H1 (cell line): ENCODE data around the gene MCUR1. TPM values are rescaled to one million over a fixed set of nuclear protein-coding genes. Genes with fewer than 3 reads are reported as not detected.

ENCODE experiments used
- CTCF ChIA-PET: fragments of 300-600 bp; sonication (Branson Sonifier 250); formaldehyde crosslinking; loops from one replicate; lab custom pipeline; 2021; ENCODE audit not compliant: partially characterized antibody; lab: Charles Lee
- POLR2A ChIA-PET: fragments of 300-600 bp; sonication (Branson Sonifier 250); formaldehyde crosslinking; loops from one replicate; lab custom pipeline; 2021; ENCODE audit warnings: inconsistent platforms; ENCODE audit not compliant: partially characterized antibody; lab: Charles Lee
- DNase-seq, 2 experiments: peaks; one replicate each; pipeline versions ENCODE4 v3.0.0 to v3.0.0-alpha.2; 2010 to 2022; ENCODE audit warnings: low spot score in 2 of 2, low read depth in 1 of 2, mixed read lengths in 1 of 2
- FAIRE-seq: peaks from 2 replicates; lab custom pipeline; 2011; peaks lifted over from hg19 to GRCh38; lab: Jason Lieb, UNC
- H2AFZ ChIP-seq: 2 replicates; pipeline ENCODE4 v1.8.1; 2012; ENCODE audit warnings: low read length, inconsistent platforms
- H2AK5ac ChIP-seq: 2 replicates; pipeline ENCODE4 v1.6.1; 2013; ENCODE audit warnings: low read depth, low read length
- H2BK120ac ChIP-seq: replicated peaks from 2 replicates; pipeline ENCODE3; 2013; ENCODE audit warnings: low read depth, low read length, inconsistent platforms
- H2BK12ac ChIP-seq: 2 replicates; pipeline ENCODE4 v1.6.1; 2013; ENCODE audit warnings: low read depth, low read length
- H2BK15ac ChIP-seq: 2 replicates; pipeline ENCODE4 v1.6.1; 2013; ENCODE audit warnings: low read length
- H2BK20ac ChIP-seq: 2 replicates; pipeline ENCODE4 v1.6.1; 2013; ENCODE audit warnings: low read length
- H2BK5ac ChIP-seq: 2 replicates; pipeline ENCODE4 v1.6.1; 2013; ENCODE audit warnings: low read depth, low read length
- H3K14ac ChIP-seq: 2 replicates; pipeline ENCODE4 v1.6.1; 2013; ENCODE audit warnings: inconsistent platforms; ENCODE audit not compliant: insufficient read length
- H3K18ac ChIP-seq: 2 replicates; pipeline ENCODE4 v1.6.1; 2013; ENCODE audit warnings: low read length; ENCODE audit errors: extremely low read depth
- H3K23ac ChIP-seq: 2 replicates; pipeline ENCODE4 v1.6.1; 2013; ENCODE audit warnings: inconsistent platforms; ENCODE audit not compliant: insufficient read length
- H3K23me2 ChIP-seq: 2 replicates; pipeline ENCODE4 v1.6.1; 2013; ENCODE audit warnings: low read depth, low read length
- H3K27ac ChIP-seq: 2 replicates; pipeline ENCODE4 v1.6.1; 2011; ENCODE audit warnings: low read depth, low read length, inconsistent platforms
- H3K27me3 ChIP-seq, 4 experiments: replicated peaks in 1 of 4; 1 replicate in 1 of 4; 2 replicates in 3 of 4; pipeline versions ENCODE4 v1.6.1 to v1.8.1; 2011 to 2013; ENCODE audit warnings: low read length in 3 of 4, mild to moderate bottlenecking in 3 of 4, inconsistent platforms in 2 of 4, mixed read lengths in 2 of 4, moderate library complexity in 1 of 4; ENCODE audit not compliant: control insufficient read depth in 3 of 4, insufficient read depth in 3 of 4; ENCODE audit errors: extremely low read depth in 1 of 4
- H3K36me3 ChIP-seq, 4 experiments: 2 replicates each; pipeline versions ENCODE4 v1.6.1 to v1.8.1; 2011 to 2013; ENCODE audit warnings: mild to moderate bottlenecking in 4 of 4, low read length in 3 of 4, moderate library complexity in 2 of 4, control low read depth in 1 of 4, inconsistent platforms in 1 of 4; ENCODE audit not compliant: insufficient read depth in 4 of 4, control insufficient read depth in 2 of 4
- H3K4ac ChIP-seq: replicated peaks from 2 replicates; pipeline ENCODE3; 2013; ENCODE audit warnings: low read length, low read depth, mixed read lengths, inconsistent platforms; ENCODE audit not compliant: insufficient read length
- H3K4me1 ChIP-seq, 4 experiments: replicated peaks in 1 of 4; 1 replicate in 1 of 4; 2 replicates in 3 of 4; pipeline versions ENCODE4 v1.6.1 to v1.8.1; 2011 to 2013; ENCODE audit warnings: low read length in 3 of 4, inconsistent platforms in 2 of 4, mixed read lengths in 1 of 4; ENCODE audit not compliant: insufficient read depth in 4 of 4, control insufficient read depth in 3 of 4
- H3K4me2 ChIP-seq, 2 experiments: 2 replicates each; pipeline versions ENCODE4 v1.6.1 to v1.8.1; 2011 to 2013; ENCODE audit warnings: low read depth in 2 of 2, low read length in 2 of 2, control low read depth in 1 of 2, inconsistent platforms in 1 of 2, mild to moderate bottlenecking in 1 of 2; ENCODE audit not compliant: insufficient read depth in 1 of 2
- H3K4me3 ChIP-seq, 4 experiments: fragments of 200-600, 300-600 bp in 1 of 4; sonication (generic), shearing (Covaris generic), sonication (Bioruptor Twin) in 1 of 4; 2 replicates each; pipeline versions ENCODE4 v1.5.1 to v1.8.1; 2011 to 2016; ENCODE audit warnings: low read length in 4 of 4, low read depth in 3 of 4, control low read depth in 2 of 4, inconsistent platforms in 2 of 4, mild to moderate bottlenecking in 2 of 4, mixed read lengths in 1 of 4, moderate library complexity in 1 of 4; ENCODE audit not compliant: insufficient read depth in 2 of 4; ENCODE audit errors: extremely low read depth in 1 of 4
- H3K56ac ChIP-seq: replicated peaks from 2 replicates; pipeline ENCODE3; 2013; ENCODE audit warnings: low read depth, mild to moderate bottlenecking, mixed read lengths, low read length, inconsistent platforms; ENCODE audit not compliant: insufficient read length
- H3K79me1 ChIP-seq: 2 replicates; pipeline ENCODE4 v1.6.1; 2013; ENCODE audit warnings: low read depth, low read length, control low read depth
- H3K79me2 ChIP-seq, 2 experiments: 2 replicates each; pipeline versions ENCODE4 v1.6.1 to v1.8.1; 2012 to 2013; ENCODE audit warnings: low read length in 2 of 2, mild to moderate bottlenecking in 2 of 2, inconsistent platforms in 1 of 2; ENCODE audit not compliant: insufficient read depth in 2 of 2, control insufficient read depth in 1 of 2
- H3K9ac ChIP-seq, 4 experiments: replicated peaks in 1 of 4; 1 replicate in 1 of 4; 2 replicates in 3 of 4; pipeline versions ENCODE4 v1.6.1 to v1.8.1; 2011 to 2013; ENCODE audit warnings: low read depth in 3 of 4, low read length in 3 of 4, control low read depth in 2 of 4, mild to moderate bottlenecking in 2 of 4, moderate library complexity in 2 of 4, inconsistent platforms in 1 of 4; ENCODE audit errors: extremely low read depth in 1 of 4
- H3K9me3 ChIP-seq, 2 experiments: 2 replicates each; pipeline versions ENCODE4 v1.6.1 to v1.8.1; 2012 to 2013; ENCODE audit warnings: mild to moderate bottlenecking in 2 of 2, moderate library complexity in 2 of 2, control low read depth in 1 of 2, inconsistent platforms in 1 of 2, low read depth in 1 of 2, low read length in 1 of 2, mixed read lengths in 1 of 2; ENCODE audit not compliant: insufficient read depth in 2 of 2
- H4K20me1 ChIP-seq, 2 experiments: replicated peaks in 1 of 2; 2 replicates each; pipeline versions ENCODE3 to v1.8.1; 2011 to 2013; ENCODE audit warnings: inconsistent platforms in 2 of 2, low read length in 2 of 2, mild to moderate bottlenecking in 1 of 2; ENCODE audit not compliant: insufficient read depth in 2 of 2, control insufficient read depth in 1 of 2
- H4K5ac ChIP-seq: 2 replicates; pipeline ENCODE4 v1.6.1; 2013; ENCODE audit warnings: low read length, low read depth, mixed read lengths, inconsistent platforms; ENCODE audit not compliant: insufficient read length
- H4K8ac ChIP-seq: 2 replicates; pipeline ENCODE4 v1.8.0; 2013; ENCODE audit warnings: mild to moderate bottlenecking, moderate library complexity, low read length, inconsistent platforms; ENCODE audit not compliant: insufficient read depth; ENCODE audit errors: extremely low read depth
- H4K91ac ChIP-seq: replicated peaks from 2 replicates; pipeline ENCODE3; 2013; ENCODE audit warnings: low read length, mixed read lengths, inconsistent platforms; ENCODE audit not compliant: insufficient read length
- ATF2 ChIP-seq: IDR thresholded peaks from 2 replicates; pipeline ENCODE4 v1.6.1; 2012; ENCODE audit warnings: low read length, inconsistent platforms
- ATF3 ChIP-seq: IDR thresholded peaks from 2 replicates; pipeline ENCODE4 v1.6.1; 2011; ENCODE audit warnings: low read depth, mild to moderate bottlenecking, low read length; ENCODE audit not compliant: insufficient read depth
- E2F6 ChIP-seq: IDR thresholded peaks from 2 replicates; pipeline ENCODE4 v1.6.1; 2012; ENCODE audit warnings: inconsistent platforms
- KDM4A ChIP-seq: IDR thresholded peaks from one replicate; pipeline ENCODE4 v1.7.1; 2012; ENCODE audit warnings: low read depth, mild to moderate bottlenecking, moderate library complexity, low read length, inconsistent platforms; ENCODE audit not compliant: severe bottlenecking
- POLR2A ChIP-seq, 2 experiments: IDR thresholded peaks; 1 replicate in 1 of 2; 2 replicates in 1 of 2; pipeline ENCODE4 v1.6.1; 2011; ENCODE audit warnings: low read depth in 2 of 2, low read length in 2 of 2, mild to moderate bottlenecking in 2 of 2; ENCODE audit errors: control extremely low read depth in 1 of 2
- RNF2 ChIP-seq: fragments of 200-900, 300-1000 bp; sonication (generic); IDR thresholded peaks from 2 replicates; pipeline ENCODE4 v1.7.1; 2016; ENCODE audit warnings: borderline replicate concordance, low read depth, mild to moderate bottlenecking, antibody characterized with exemption, low read length; ENCODE audit not compliant: poor library complexity, severe bottlenecking; ENCODE audit errors: missing control alignments
- SIN3A ChIP-seq, 2 experiments: IDR thresholded peaks in 1 of 2; conservative IDR thresholded peaks in 1 of 2; 2 replicates each; pipeline ENCODE4 v1.6.1; 2011 to 2012; ENCODE audit warnings: low read length in 2 of 2, improper control_type of control experiment in 1 of 2, low read depth in 1 of 2, mild to moderate bottlenecking in 1 of 2
- TAF7 ChIP-seq: optimal IDR thresholded peaks from 2 replicates; pipeline ENCODE3; 2011; ENCODE audit warnings: low read depth, mild to moderate bottlenecking, inconsistent platforms, low read length, moderate library complexity, borderline replicate concordance
- TCF12 ChIP-seq: IDR thresholded peaks from 2 replicates; pipeline ENCODE4 v1.6.1; 2011; ENCODE audit warnings: low read depth, mild to moderate bottlenecking, low read length
- WGBS, 2 experiments: shearing (Covaris generic) in 1 of 2; methylation state at CpG; one replicate each; pipeline versions ENCODE4 v1.1.6 to v1.1.7; 2013 to 2015; ENCODE audit warnings: low lambda C conversion rate in 2 of 2, mixed read lengths in 2 of 2, inconsistent platforms in 1 of 2, low coverage in 1 of 2, missing lambda C conversion rate in 1 of 2; ENCODE audit not compliant: insufficient replicate concordance in 2 of 2, insufficient coverage in 1 of 2, insufficient read length in 1 of 2; ENCODE audit errors: extremely low coverage in 1 of 2, missing lambda C conversion rate in 1 of 2; 5-methylcytosine and 5-hydroxymethylcytosine counted together
- polyA plus RNA-seq, 7 experiments: library from polyadenylated mRNA; depleted of rRNA in 3 of 7; stranded (reverse) in 5 of 7; unstranded in 2 of 7; fragments of >200 nt in 5 of 7; fragments of 200-250 nt in 2 of 7; gene quantifications; 1 replicate in 5 of 7; 2 replicates in 1 of 7; 4 replicates in 1 of 7; pipeline versions ENCODE4 v1.2.1 to v1.2.3, GENCODE V29; 2011 to 2013; ENCODE audit warnings: missing spikeins in 2 of 7, mixed read lengths in 2 of 7
- total RNA-seq: library from RNA; stranded (reverse); fragmentation: NEBNext Ultra II Directional; extraction: Animal tissue kit (Norgen Biotek cat#: 25700); gene quantifications from 2 replicates; pipeline ENCODE4 v1.2.1, GENCODE V29; 2021

Gene MCUR1
- total and polyA plus RNA-seq, 2 of the 8 experiments (the other 6 are each of a cell fraction or from before 2014, with no cell fraction given) = 9.6 to 37.3 TPM

GRCh38 chr6:13796781-13797180, 17.6 kb downstream of the MCUR1 start:
- Histone ChIP-seq H2AK5ac (no peak overlapping the region), H4K5ac (no peak overlapping the region), H3K4me3 (no peak overlapping the region), H3K18ac (no peak overlapping the region), H3K36me3 (peaks cover 0 to 33% (median 13%) of the 10 kb centered on the region in 4 experiments; a peak in 6 of 8 replicates), H3K23me2 (no peaks in the 10 kb centered on the region), H4K8ac (no peak overlapping the region), H3K56ac (no peak overlapping the region), H4K20me1 (no peaks in the 10 kb centered on the region), H2BK120ac (no peak overlapping the region), H3K9ac (no peak overlapping the region), H3K27ac (no peak overlapping the region), H2BK12ac (no peak overlapping the region), H2BK5ac (no peak overlapping the region), H3K4ac (no peak overlapping the region), H2AFZ (no peak overlapping the region), H3K14ac (no peak overlapping the region), H3K4me1 (no peaks in the 10 kb centered on the region), H3K4me2 (no peak overlapping the region), H3K27me3 (no peaks in the 10 kb centered on the region), H4K91ac (no peak overlapping the region), H2BK20ac (no peak overlapping the region), H3K9me3 (no peaks in the 10 kb centered on the region), H3K23ac (no peak overlapping the region), H3K79me1 (no peaks in the 10 kb centered on the region), H2BK15ac (no peak overlapping the region)
- ChIA-PET POLR2A (interaction anchor here (1.3 kb wide), 1 partner anchor 18 kb away, joined by 3 read pairs; the partner anchor contains the start of gene MCUR1), CTCF (interaction anchor here (0.6 to 5.5 kb wide), 7 partner anchors 12 to 270 kb away, joined by 3 to 41 read pairs (median 3); no protein-coding TSS in a partner anchor)
- no peak for FAIRE-seq
- WGBS, 2 experiments = 95% methylated on average over 1 of the region's 1 CpG; no CpG with 5 or more reads in 1 of the 2 experiments
- DNase-seq = no peak
- TF ChIP-seq KDM4A (no peak), TAF7 (no peak), ATF2 (no peak), E2F6 (no peak), RNF2 (no peak), TCF12 (no peak), SIN3A (conservative IDR thresholded peaks at IDR 0.05 in 1 of 2, IDR thresholded peaks at IDR 0.05 in 1 of 2; ENCODE audit: low read depth in 1 of 2, low read length in 2 of 2) (no peak), ATF3 (no peak), POLR2A (IDR thresholded peaks at IDR 0.05; ENCODE audit: control extremely low read depth in 1 of 2, low read depth in 2 of 2, low read length in 2 of 2) (no peak)
- TF ChIP-seq, all 59 proteins: peak for 0
- H3K79me2 ChIP-seq = no peaks in the 10 kb centered on the region
